Panc1 (cell line): Measurements from ENCODE around the gene CUX1. TPM values are rescaled to one million over a fixed set of nuclear protein-coding genes. Genes with fewer than 3 reads are reported as not detected.

ENCODE experiments used
- ATAC-seq: fragments of 200-7000 bp; cut with Tn5 transposase; 2 replicates; pipeline ENCODE4 v1.9.1; 2020; ENCODE audit warnings: mild to moderate bottlenecking, moderate library complexity
- BruUV-seq: library from RNA; stranded (reverse); fragments of 400-500 nt; replicated peaks from 2 replicates; lab custom pipeline; 2021; lab: Mats Ljungman, UMichigan
- CTCF ChIA-PET: fragments of 300-600 bp; sonication (Branson Sonifier 250); formaldehyde crosslinking; loops from one replicate; lab custom pipeline; 2022; ENCODE audit warnings: antibody characterized with exemption; lab: Charles Lee
- POLR2A ChIA-PET: fragments of 300-600 bp; sonication (Branson Sonifier 250); formaldehyde crosslinking; loops from one replicate; lab custom pipeline; 2022; ENCODE audit warnings: antibody characterized with exemption; lab: Charles Lee
- DNase-seq: peaks from one replicate; pipeline ENCODE4 v3.0.0-alpha.2; 2010; ENCODE audit warnings: low read depth, low spot score
- H3K27ac ChIP-seq: 2 replicates; pipeline ENCODE4 v1.5.1; 2011; ENCODE audit warnings: mild to moderate bottlenecking, low read length, inconsistent platforms
- H3K27me3 ChIP-seq: fragments of 200-500 bp; sonication (Bioruptor generic); 2 replicates; pipeline ENCODE4 v1.6.0; 2014; ENCODE audit warnings: low read length, inconsistent platforms; ENCODE audit not compliant: control insufficient read depth, insufficient read depth
- H3K36me3 ChIP-seq: fragments of 200-500 bp; sonication (Bioruptor generic); 2 replicates; pipeline ENCODE4 v1.5.1; 2014; ENCODE audit warnings: inconsistent platforms, mild to moderate bottlenecking, low read length, moderate library complexity; ENCODE audit not compliant: control insufficient read depth, insufficient read depth
- H3K4me1 ChIP-seq: 2 replicates; pipeline ENCODE4 v1.5.1; 2011; ENCODE audit warnings: inconsistent platforms, mild to moderate bottlenecking, low read length, moderate library complexity; ENCODE audit not compliant: control insufficient read depth, insufficient read depth
- H3K4me3 ChIP-seq, 2 experiments: 2 replicates each; pipeline ENCODE4 v1.5.1; 2011 to 2012; ENCODE audit warnings: low read depth in 2 of 2, low read length in 2 of 2, mild to moderate bottlenecking in 2 of 2, inconsistent platforms in 1 of 2, moderate library complexity in 1 of 2
- H3K9me3 ChIP-seq: fragments of 200-500 bp; sonication (Bioruptor generic); 2 replicates; pipeline ENCODE4 v1.5.1; 2014; ENCODE audit warnings: low read depth, mild to moderate bottlenecking, inconsistent platforms, low read length, moderate library complexity; ENCODE audit not compliant: control insufficient read depth, insufficient read depth
- POLR2AphosphoS5 ChIP-seq: IDR thresholded peaks from 2 replicates; pipeline ENCODE4 v1.6.1; 2012; ENCODE audit warnings: mild to moderate bottlenecking, low read depth, low read length, moderate library complexity
- SIN3A ChIP-seq: IDR thresholded peaks from 2 replicates; pipeline ENCODE4 v1.6.1; 2012; ENCODE audit warnings: low read depth, mild to moderate bottlenecking, low read length, moderate library complexity, borderline replicate concordance; ENCODE audit not compliant: insufficient read depth
- TCF7L2 ChIP-seq: IDR thresholded peaks from 2 replicates; pipeline ENCODE4 v1.6.1; 2011; ENCODE audit warnings: mild to moderate bottlenecking, low read depth, low read length, inconsistent platforms
- in situ Hi-C: cut with HindIII; loops from 2 replicates; pipeline ENCODE4 v1.10.0; 2016; ENCODE audit warnings: low sequenced_read_pairs, low pct_unique_long_range_greater_than_20kb
- intact Hi-C: fragments of 100-400 bp; cut with micrococcal nuclease; formaldehyde crosslinking; loops from one replicate; pipeline ENCODE4 v1.10.0; 2022; ENCODE audit not compliant: unreplicated experiment
- total RNA-seq: library from RNA; stranded (reverse); gene quantifications from one replicate; pipeline ENCODE4 v1.2.1, GENCODE V29; 2021; ENCODE audit not compliant: unreplicated experiment
- TF ChIP-seq, protein P1 (sequence below): fragments of 450-650 bp; IDR thresholded peaks from 2 replicates; pipeline ENCODE4 v1.5.1; 2017; ENCODE audit warnings: mild to moderate bottlenecking
- TF ChIP-seq, protein P2 (sequence below), 2 experiments: IDR thresholded peaks; 2 replicates each; pipeline ENCODE4 v1.6.1; 2011 to 2012; ENCODE audit warnings: low read depth in 2 of 2, control low read depth in 1 of 2, low read length in 1 of 2, mild to moderate bottlenecking in 1 of 2, moderate library complexity in 1 of 2; ENCODE audit not compliant: insufficient read depth in 1 of 2

Gene CUX1
- total RNA-seq, 1 experiment from 2014 or later, result 50.9 TPM

DNA sequence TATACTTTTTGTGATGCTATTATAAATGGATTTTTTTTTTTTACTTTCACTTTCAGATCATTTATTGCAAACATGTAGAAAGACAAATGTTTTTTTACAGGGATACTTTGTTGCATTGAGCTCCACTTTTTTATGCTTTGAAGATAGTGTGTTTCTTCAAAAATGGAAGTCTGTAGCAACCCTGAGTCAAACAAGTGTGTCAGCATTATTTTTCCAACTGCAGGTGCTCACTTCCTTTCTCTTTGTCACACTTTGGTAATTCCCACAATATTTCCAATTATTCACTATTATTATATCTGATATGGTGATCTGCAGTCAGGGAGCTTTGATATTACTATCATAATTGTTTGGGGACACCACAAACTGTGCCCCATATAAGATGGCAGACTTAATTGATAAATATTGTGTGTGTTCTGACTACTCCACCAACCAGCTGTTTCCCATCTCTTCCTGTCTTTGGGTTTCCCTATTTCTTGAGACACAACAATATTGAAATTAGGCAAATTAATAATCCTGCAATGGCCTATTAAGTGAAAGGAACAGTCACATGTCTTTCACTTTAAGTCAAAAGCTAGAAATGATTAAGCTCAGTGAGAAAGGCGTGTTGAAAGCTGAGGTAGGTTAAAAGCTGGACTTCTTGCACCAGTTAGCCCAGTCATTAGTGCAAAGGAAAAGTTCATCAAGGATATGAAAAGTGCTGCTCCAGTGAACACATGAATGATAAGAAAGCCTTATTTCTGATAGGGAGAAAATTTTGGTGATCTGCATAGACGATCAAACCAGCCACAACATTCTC, 238.0 kb downstream of the CUX1 start:
- intact Hi-C loops, result no loop called here
- Histone ChIP-seq H3K4me3 (no peak overlapping the region), H3K27me3 (no peaks in the 10 kb centered on the region), H3K4me1 (no peaks in the 10 kb centered on the region), H3K36me3 (no peaks in the 10 kb centered on the region), H3K9me3 (peaks cover 5% of the 10 kb centered on the region; the same call in 1 of the 2 replicates), H3K27ac (no peak overlapping the region)
- no peak for TF ChIP-seq TCF7L2
- no TSS peak for BruUV-seq
- in situ Hi-C loops, result no loop called here
- CTCF ChIA-PET, result interaction anchor here (0.6 kb wide), 1 partner anchor 14 kb away, joined by 4 read pairs; no protein-coding TSS in a partner anchor
- POLR2A ChIA-PET, result no interaction called here
- ATAC-seq (no peak), DNase-seq (no peak)

GRCh38 chr7:102059524-102059923, 242.1 kb downstream of the CUX1 start:
- POLR2A ChIA-PET, result interaction anchor here (0.6 kb wide), 1 partner anchor 101 kb away, joined by 11 read pairs; no protein-coding TSS in a partner anchor
- ATAC-seq, result no peak
- CTCF ChIA-PET, result interaction anchor here (0.6 kb wide), 1 partner anchor 204 kb away, joined by 5 read pairs; no protein-coding TSS in a partner anchor

More at GRCh38 chr7:102059524-102059923, 242.1 kb downstream of the CUX1 start:
- no peak overlapping the region for H3K27ac ChIP-seq
- H3K36me3 ChIP-seq, result no peaks in the 10 kb centered on the region
- peaks cover 3% of the 10 kb centered on the region; the same call in 1 of the 2 replicates for H3K4me1 ChIP-seq
- in situ Hi-C loops (no loop called here), intact Hi-C loops (no loop called here)
- H3K27me3 ChIP-seq, result no peaks in the 10 kb centered on the region
- no peak overlapping the region for H3K4me3 ChIP-seq
- BruUV-seq, result no TSS peak
- H3K9me3 ChIP-seq, result peaks cover under 1% of the 10 kb centered on the region; the same call in 1 of the 2 replicates
- TF ChIP-seq TCF7L2 (no peak), POLR2AphosphoS5 (no peak), SIN3A (no peak)
- TF ChIP-seq, protein P1, sequence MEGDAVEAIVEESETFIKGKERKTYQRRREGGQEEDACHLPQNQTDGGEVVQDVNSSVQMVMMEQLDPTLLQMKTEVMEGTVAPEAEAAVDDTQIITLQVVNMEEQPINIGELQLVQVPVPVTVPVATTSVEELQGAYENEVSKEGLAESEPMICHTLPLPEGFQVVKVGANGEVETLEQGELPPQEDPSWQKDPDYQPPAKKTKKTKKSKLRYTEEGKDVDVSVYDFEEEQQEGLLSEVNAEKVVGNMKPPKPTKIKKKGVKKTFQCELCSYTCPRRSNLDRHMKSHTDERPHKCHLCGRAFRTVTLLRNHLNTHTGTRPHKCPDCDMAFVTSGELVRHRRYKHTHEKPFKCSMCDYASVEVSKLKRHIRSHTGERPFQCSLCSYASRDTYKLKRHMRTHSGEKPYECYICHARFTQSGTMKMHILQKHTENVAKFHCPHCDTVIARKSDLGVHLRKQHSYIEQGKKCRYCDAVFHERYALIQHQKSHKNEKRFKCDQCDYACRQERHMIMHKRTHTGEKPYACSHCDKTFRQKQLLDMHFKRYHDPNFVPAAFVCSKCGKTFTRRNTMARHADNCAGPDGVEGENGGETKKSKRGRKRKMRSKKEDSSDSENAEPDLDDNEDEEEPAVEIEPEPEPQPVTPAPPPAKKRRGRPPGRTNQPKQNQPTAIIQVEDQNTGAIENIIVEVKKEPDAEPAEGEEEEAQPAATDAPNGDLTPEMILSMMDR, result no peak
- TF ChIP-seq, protein P2, sequence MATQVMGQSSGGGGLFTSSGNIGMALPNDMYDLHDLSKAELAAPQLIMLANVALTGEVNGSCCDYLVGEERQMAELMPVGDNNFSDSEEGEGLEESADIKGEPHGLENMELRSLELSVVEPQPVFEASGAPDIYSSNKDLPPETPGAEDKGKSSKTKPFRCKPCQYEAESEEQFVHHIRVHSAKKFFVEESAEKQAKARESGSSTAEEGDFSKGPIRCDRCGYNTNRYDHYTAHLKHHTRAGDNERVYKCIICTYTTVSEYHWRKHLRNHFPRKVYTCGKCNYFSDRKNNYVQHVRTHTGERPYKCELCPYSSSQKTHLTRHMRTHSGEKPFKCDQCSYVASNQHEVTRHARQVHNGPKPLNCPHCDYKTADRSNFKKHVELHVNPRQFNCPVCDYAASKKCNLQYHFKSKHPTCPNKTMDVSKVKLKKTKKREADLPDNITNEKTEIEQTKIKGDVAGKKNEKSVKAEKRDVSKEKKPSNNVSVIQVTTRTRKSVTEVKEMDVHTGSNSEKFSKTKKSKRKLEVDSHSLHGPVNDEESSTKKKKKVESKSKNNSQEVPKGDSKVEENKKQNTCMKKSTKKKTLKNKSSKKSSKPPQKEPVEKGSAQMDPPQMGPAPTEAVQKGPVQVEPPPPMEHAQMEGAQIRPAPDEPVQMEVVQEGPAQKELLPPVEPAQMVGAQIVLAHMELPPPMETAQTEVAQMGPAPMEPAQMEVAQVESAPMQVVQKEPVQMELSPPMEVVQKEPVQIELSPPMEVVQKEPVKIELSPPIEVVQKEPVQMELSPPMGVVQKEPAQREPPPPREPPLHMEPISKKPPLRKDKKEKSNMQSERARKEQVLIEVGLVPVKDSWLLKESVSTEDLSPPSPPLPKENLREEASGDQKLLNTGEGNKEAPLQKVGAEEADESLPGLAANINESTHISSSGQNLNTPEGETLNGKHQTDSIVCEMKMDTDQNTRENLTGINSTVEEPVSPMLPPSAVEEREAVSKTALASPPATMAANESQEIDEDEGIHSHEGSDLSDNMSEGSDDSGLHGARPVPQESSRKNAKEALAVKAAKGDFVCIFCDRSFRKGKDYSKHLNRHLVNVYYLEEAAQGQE (IDR thresholded peaks at IDR 0.05; ENCODE audit: insufficient read depth in 1 of 2, low read depth in 2 of 2, low read length in 1 of 2), result no peak
- DNase-seq, result no peak
